Skeletal muscle tissue (tissue), 4 donors: ENCODE data around the gene ZNF684. TPM values are rescaled to one million over a fixed set of nuclear protein-coding genes. Genes with fewer than 3 reads are reported as not detected.
"Not testable (repeated sequence)": the region's sequence is repeated elsewhere in the genome, so short reads cannot be mapped to it uniquely, and the experiment has no call there.

Experiments
- H3K27ac ChIP-seq: one replicate; pipeline ENCODE4 v1.7.0; 2013; ENCODE audit warnings: mild to moderate bottlenecking, low read depth, low read length, inconsistent platforms
- H3K27me3 ChIP-seq, 3 donors: one replicate each; pipeline ENCODE4 v1.7.0; 2013; ENCODE audit warnings: low read length in 3 of 3; ENCODE audit not compliant: control insufficient read depth in 3 of 3, insufficient read depth in 3 of 3
- H3K36me3 ChIP-seq, 3 donors: one replicate each; pipeline ENCODE4 v1.7.0; 2013; ENCODE audit warnings: low read length in 3 of 3; ENCODE audit not compliant: control insufficient read depth in 3 of 3, insufficient read depth in 3 of 3
- H3K4me1 ChIP-seq, 3 donors: one replicate each; pipeline ENCODE4 v1.7.0; 2013; ENCODE audit warnings: low read length in 3 of 3, mild to moderate bottlenecking in 3 of 3; ENCODE audit not compliant: control insufficient read depth in 3 of 3, insufficient read depth in 3 of 3
- H3K4me3 ChIP-seq, 3 donors: one replicate each; pipeline ENCODE4 v1.7.0; 2013; ENCODE audit warnings: low read length in 3 of 3
- H3K9ac ChIP-seq, 3 donors: one replicate each; pipeline ENCODE4 v1.7.0; 2013; ENCODE audit warnings: low read length in 3 of 3, mild to moderate bottlenecking in 3 of 3, moderate library complexity in 2 of 3, low read depth in 1 of 3
- H3K9me3 ChIP-seq, 3 donors: one replicate each; pipeline ENCODE4 v1.7.0; 2013; ENCODE audit warnings: low read length in 3 of 3; ENCODE audit not compliant: control insufficient read depth in 3 of 3
- total RNA-seq: library from RNA; depleted of rRNA; stranded (reverse); fragments of >200 nt; gene quantifications from one replicate; pipeline ENCODE4 v1.2.3, GENCODE V29; 2014
- donor health status: Osteomylitis.

Gene ZNF684
- total RNA-seq = 2.1 TPM

- Histone ChIP-seq H3K27ac (peak within 1 kb of the TSS; percentile 77), H3K9ac (peak within 1 kb of the TSS; percentile 77 to 86 (median 79)), H3K9me3 (no peaks in the 10 kb centered on the region), H3K27me3 (no peaks in the 10 kb centered on the region), H3K36me3 (peaks cover 0 to 2% (median 2%) of the 10 kb centered on the region in 3 donors), H3K4me3 (peak within 1 kb of the TSS; percentile 84 to 94 (median 91)), H3K4me1 (peaks cover 12 to 15% (median 12%) of the 10 kb centered on the region in 3 donors)
These were observed at the start of gene ZNF684 for GRCh38 chr1:40531381-40532061. Gene ZNF684 (plus strand): TSS chr1:40531637. CDS start chr1:40533167, 1,530 bp downstream.

GRCh38 chr1:40495315-40495903 is 36.0 kb upstream of the ZNF684 start:
- Histone ChIP-seq H3K36me3 (peaks cover 18 to 47% (median 33%) of the 10 kb centered on the region in 3 donors), H3K27ac (no peak overlapping the region), H3K4me1 (no peaks in the 10 kb centered on the region), H3K27me3 (no peaks in the 10 kb centered on the region), H3K9me3 (peaks cover 15 to 28% (median 22%) of the 10 kb centered on the region in 3 donors), H3K4me3 (peak overlapping the region in 1 of 3 donors; percentile 45), H3K9ac (no peak overlapping the region)

DNA sequence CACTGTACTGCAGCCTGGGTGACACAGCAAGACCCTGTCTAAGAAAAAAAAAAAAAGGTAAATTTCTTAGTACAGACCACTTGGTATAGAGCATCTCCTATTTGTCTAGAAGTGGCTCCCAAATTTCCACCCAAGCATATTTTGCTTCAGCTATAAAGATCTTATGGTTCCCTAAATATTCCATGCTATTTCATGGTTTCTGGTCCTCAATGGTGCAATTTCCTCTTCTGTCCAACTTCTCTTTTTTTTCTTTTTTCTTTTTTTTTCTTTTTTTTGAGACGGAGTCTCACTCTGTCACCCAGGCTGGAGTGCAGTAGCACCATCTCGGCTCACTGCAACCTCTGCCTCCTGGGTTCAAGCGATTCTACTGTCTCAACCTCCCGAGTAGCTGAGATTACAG is 28.8 kb upstream of the ZNF684 start:
- not testable (repeated sequence) for H3K4me1 ChIP-seq, H3K27me3 ChIP-seq, H3K27ac ChIP-seq, H3K9ac ChIP-seq, H3K4me3 ChIP-seq
- peaks cover 8 to 10% (median 8%) of the 10 kb centered on the region in 3 donors for H3K9me3 ChIP-seq
- H3K36me3 ChIP-seq = peaks cover 4 to 16% (median 7%) of the 10 kb centered on the region in 3 donors

DNA sequence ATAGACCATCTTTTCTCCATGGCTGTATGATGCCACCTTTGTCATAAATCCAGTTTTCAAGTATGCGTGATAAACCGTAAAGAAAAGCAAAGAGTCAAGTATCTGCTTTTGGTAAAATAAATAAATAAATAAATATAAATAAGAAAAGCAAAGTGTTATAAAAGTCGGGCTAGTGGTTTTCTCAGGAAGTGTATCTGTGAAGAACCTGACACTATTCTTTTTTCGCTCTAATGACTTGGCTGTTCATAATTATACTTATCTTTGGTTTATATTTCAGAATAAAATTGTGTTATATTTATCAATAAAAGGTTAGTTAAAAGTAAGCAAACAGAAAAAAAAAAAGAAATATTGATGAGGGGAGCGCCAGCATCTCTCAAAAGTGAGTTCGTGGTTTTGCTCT is 23.5 kb upstream of the ZNF684 start:
- peaks cover 7 to 11% (median 9%) of the 10 kb centered on the region in 3 donors for H3K4me1 ChIP-seq
- peak overlapping the region; percentile 84 to 94 (median 89) for H3K4me3 ChIP-seq
- peaks cover 0 to 8% (median 0%) of the 10 kb centered on the region in 3 donors for H3K36me3 ChIP-seq
- no peaks in the 10 kb centered on the region for H3K9me3 ChIP-seq
- H3K27ac ChIP-seq = no peak overlapping the region
- H3K9ac ChIP-seq = peak overlapping the region; percentile 87 to 91 (median 90)
- no peaks in the 10 kb centered on the region for H3K27me3 ChIP-seq

DNA sequence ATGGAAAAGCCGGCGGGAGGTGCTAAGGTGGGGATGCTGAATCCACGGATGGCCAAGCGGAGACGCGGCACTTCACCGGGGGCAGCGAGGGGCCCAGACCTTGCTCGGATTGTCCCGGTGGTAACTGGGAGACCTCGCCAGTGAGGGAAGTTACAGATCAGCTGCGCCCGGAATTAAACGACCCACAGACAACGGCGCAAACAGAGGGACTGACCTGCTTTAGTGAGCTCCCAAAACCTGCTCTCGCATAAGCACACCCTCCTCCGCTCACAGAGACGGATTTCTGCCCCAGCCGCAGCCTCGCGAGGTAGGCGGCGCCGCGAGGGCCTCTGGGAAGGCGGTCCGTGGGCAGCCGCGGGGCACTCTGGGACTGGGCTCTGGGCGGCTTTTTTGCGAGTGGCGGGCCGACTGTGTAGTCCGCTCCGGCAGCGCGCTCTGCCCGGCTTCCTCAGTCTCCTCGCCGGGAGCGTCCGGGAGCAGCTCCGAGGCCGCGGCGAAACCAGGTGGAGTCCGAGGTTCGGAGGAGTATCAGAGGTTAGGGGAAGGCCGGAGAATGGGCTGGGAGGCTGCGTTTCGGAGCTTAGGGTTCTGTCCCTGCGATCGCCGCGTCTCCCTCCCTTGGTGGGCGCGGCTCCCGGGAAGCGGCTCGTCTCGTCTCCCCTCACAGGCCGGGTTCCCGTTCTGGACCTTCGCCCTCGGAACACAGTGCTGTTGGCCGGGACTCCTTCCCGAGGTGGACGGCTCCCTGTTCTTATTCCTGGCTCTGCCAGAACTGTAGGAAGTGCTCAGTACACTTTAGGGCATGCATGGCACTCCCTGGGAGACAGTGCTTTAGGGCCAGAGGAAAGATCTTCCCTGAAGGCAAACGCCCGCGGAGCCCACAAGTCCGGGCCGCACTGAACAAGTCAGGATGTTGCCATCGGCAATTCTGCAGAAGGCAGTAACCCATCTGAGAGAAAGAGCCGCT is 22.8 kb upstream of the ZNF684 start, which contains the start of gene EXO5:
EXO5 (plus strand) TSS at position 393 of the 967 bp plus-strand sequence. CDS start 5,778 bp downstream, outside the sequence.
- Histone ChIP-seq H3K9ac (peak within 1 kb of the TSS; percentile 87 to 91 (median 90)), H3K36me3 (peaks cover 0 to 6% (median 0%) of the 10 kb centered on the region in 3 donors), H3K4me1 (peaks cover 7 to 11% (median 9%) of the 10 kb centered on the region in 3 donors), H3K27me3 (no peaks in the 10 kb centered on the region), H3K27ac (peak within 1 kb of the TSS; percentile 58), H3K9me3 (no peaks in the 10 kb centered on the region), H3K4me3 (peak within 1 kb of the TSS; percentile 84 to 94 (median 89))

- Histone ChIP-seq H3K4me1 (no peaks in the 10 kb centered on the region), H3K9ac (no peak overlapping the region), H3K4me3 (no peak overlapping the region), H3K36me3 (peaks cover 6 to 12% (median 11%) of the 10 kb centered on the region in 3 donors), H3K27me3 (no peaks in the 10 kb centered on the region), H3K9me3 (peaks cover 0 to 2% (median 0%) of the 10 kb centered on the region in 3 donors), H3K27ac (no peak overlapping the region)
These were observed 11.9 kb upstream of the ZNF684 start for GRCh38 chr1:40519517-40519916.

GRCh38 chr1:40530735-40531380 is 579 bp upstream of the ZNF684 start:
- Histone ChIP-seq H3K4me1 (peaks cover 12 to 15% (median 12%) of the 10 kb centered on the region in 3 donors), H3K9ac (peak overlapping the region; percentile 70 to 79 (median 77)), H3K9me3 (no peaks in the 10 kb centered on the region), H3K36me3 (peaks cover 0 to 2% (median 2%) of the 10 kb centered on the region in 3 donors), H3K27me3 (no peaks in the 10 kb centered on the region), H3K27ac (peak overlapping the region; percentile 77), H3K4me3 (peak overlapping the region; percentile 84 to 94 (median 91))

DNA sequence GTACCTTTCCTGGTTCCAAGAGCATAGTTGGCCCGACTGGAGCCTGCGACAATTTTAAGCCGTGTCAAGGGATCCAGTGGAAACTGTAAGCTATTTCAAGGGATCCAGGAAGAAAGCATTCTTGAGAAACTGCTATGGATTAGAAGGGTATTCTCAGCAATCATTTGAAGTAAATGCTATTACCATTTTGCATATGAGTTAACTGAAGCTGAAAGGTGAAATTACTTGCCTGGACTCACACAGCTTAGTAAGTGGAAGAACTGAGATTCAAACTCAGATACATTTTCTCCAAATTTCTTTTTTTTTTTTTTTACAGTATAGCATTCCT is 589 bp downstream of the ZNF684 start:
- H3K27ac ChIP-seq = peak overlapping the region; percentile 77
- H3K9ac ChIP-seq = peak overlapping the region; percentile 77 to 86 (median 79)
- H3K4me1 ChIP-seq = peaks cover 12 to 15% (median 12%) of the 10 kb centered on the region in 3 donors
- peaks cover 0 to 2% (median 2%) of the 10 kb centered on the region in 3 donors for H3K36me3 ChIP-seq
- no peaks in the 10 kb centered on the region for H3K9me3 ChIP-seq
- no peaks in the 10 kb centered on the region for H3K27me3 ChIP-seq
- H3K4me3 ChIP-seq = peak overlapping the region; percentile 84 to 94 (median 91)

- H3K9ac ChIP-seq = peak overlapping the region in 2 of 3 donors; percentile 20 to 79
- H3K4me1 ChIP-seq = peaks cover 12 to 15% (median 12%) of the 10 kb centered on the region in 3 donors
- H3K9me3 ChIP-seq = no peaks in the 10 kb centered on the region
- H3K4me3 ChIP-seq = peak overlapping the region in 1 of 3 donors; percentile 84
- H3K27ac ChIP-seq = no peak overlapping the region
- no peaks in the 10 kb centered on the region for H3K27me3 ChIP-seq
- peaks cover 0 to 2% (median 2%) of the 10 kb centered on the region in 3 donors for H3K36me3 ChIP-seq
These were observed 1.5 kb downstream of the ZNF684 start for GRCh38 chr1:40532844-40533424.
